HepG2 (cell line): Measurements from ENCODE around the gene NXT1. TPM values are rescaled to one million over a fixed set of nuclear protein-coding genes. Genes with fewer than 3 reads are reported as not detected.

ENCODE experiments used
- AHR ChIP-seq: IDR thresholded peaks from 2 replicates; pipeline ENCODE4 v1.6.1; 2018; ENCODE audit warnings: missing genetic modification reagents, missing compliant biosample characterization
- CBX5 ChIP-seq: sonication (generic); formaldehyde crosslinking; IDR thresholded peaks from 2 replicates; pipeline ENCODE4 v1.4.0; 2020; ENCODE audit warnings: missing genetic modification reagents, borderline replicate concordance
- FOXO1 ChIP-seq: sonication (generic); formaldehyde crosslinking; IDR thresholded peaks from 2 replicates; pipeline ENCODE4 v1.4.0; 2020; ENCODE audit warnings: missing genetic modification reagents
- HMGXB3 ChIP-seq: sonication (generic); formaldehyde crosslinking; IDR thresholded peaks from 2 replicates; pipeline ENCODE4 v1.4.0; 2020; ENCODE audit warnings: missing genetic modification reagents, borderline replicate concordance
- ISX ChIP-seq: sonication (generic); formaldehyde crosslinking; conservative IDR thresholded peaks from 2 replicates; pipeline ENCODE4 v1.5.0; 2020; ENCODE audit warnings: missing genetic modification reagents
- LRRFIP1 ChIP-seq: sonication (generic); formaldehyde crosslinking; conservative IDR thresholded peaks from 2 replicates; pipeline ENCODE4 v1.4.0; 2020; ENCODE audit warnings: missing genetic modification reagents
- NFE2 ChIP-seq: sonication (generic); formaldehyde crosslinking; IDR thresholded peaks from 2 replicates; pipeline ENCODE4 v1.4.0; 2020; ENCODE audit warnings: missing genetic modification reagents
- RAD21 ChIP-seq: fragments of 450-650 bp; formaldehyde crosslinking; IDR thresholded peaks from 2 replicates; pipeline ENCODE4 v1.5.0; 2020; ENCODE audit warnings: mild to moderate bottlenecking
- SPEN ChIP-seq: sonication (generic); formaldehyde crosslinking; IDR thresholded peaks from 2 replicates; pipeline ENCODE4 v1.5.1; 2020; ENCODE audit warnings: low read depth, mild to moderate bottlenecking, missing genetic modification reagents
- TGIF2 ChIP-seq: IDR thresholded peaks from 2 replicates; pipeline ENCODE4 v1.6.1; 2016; ENCODE audit warnings: control low read depth, missing compliant biosample characterization
- ZFP82 ChIP-seq: sonication (generic); formaldehyde crosslinking; IDR thresholded peaks from 2 replicates; pipeline ENCODE4 v1.5.1; 2020; ENCODE audit warnings: mild to moderate bottlenecking, missing genetic modification reagents, borderline replicate concordance
- ZFX ChIP-seq: sonication (generic); formaldehyde crosslinking; IDR thresholded peaks from 2 replicates; pipeline ENCODE4 v1.4.0; 2020; ENCODE audit warnings: mild to moderate bottlenecking, low read depth, missing genetic modification reagents, moderate library complexity
- ZMYM3 ChIP-seq: sonication (generic); formaldehyde crosslinking; IDR thresholded peaks from 2 replicates; pipeline ENCODE4 v1.5.1; 2020; ENCODE audit warnings: mild to moderate bottlenecking, missing genetic modification reagents
- ZNF605 ChIP-seq: sonication (generic); formaldehyde crosslinking; IDR thresholded peaks from 2 replicates; pipeline ENCODE4 v1.8.0; 2022; ENCODE audit warnings: mild to moderate bottlenecking, missing genetic modification reagents
- polyA plus RNA-seq, 8 experiments: library from polyadenylated mRNA; depleted of rRNA in 3 of 8; stranded (reverse) in 7 of 8; unstranded in 1 of 8; fragments of >200 nt; fragmentation: Illumina TruSeq in 4 of 8; extraction: Trizol in 4 of 8; gene quantifications; 2 replicates each; pipeline versions ENCODE4 v1.2.1 to v1.2.3, GENCODE V29; 2011 to 2016; ENCODE audit warnings: low read depth in 4 of 8, missing spikeins in 1 of 8, mixed read lengths in 1 of 8; ENCODE audit not compliant: insufficient read depth in 1 of 8
- total RNA-seq, 5 experiments: library from RNA; depleted of rRNA; stranded (reverse); fragments of >200 nt; fragmentation: Illumina TruSeq; extraction: Trizol; gene quantifications; 2 replicates each; pipeline ENCODE4 v1.2.3, GENCODE V29; 2016; ENCODE audit warnings: low read depth in 1 of 5
- TF ChIP-seq, protein P1 (sequence below): sonication (generic); formaldehyde crosslinking; IDR thresholded peaks from 2 replicates; pipeline ENCODE4 v1.4.0; 2020; ENCODE audit warnings: missing genetic modification reagents, borderline replicate concordance
- TF ChIP-seq, protein P2 (sequence below): sonication (generic); formaldehyde crosslinking; IDR thresholded peaks from 2 replicates; pipeline ENCODE4 v1.4.0; 2020; ENCODE audit warnings: missing genetic modification reagents, mild to moderate bottlenecking, borderline replicate concordance

NXT1 gene
- total and polyA plus RNA-seq, 2 of the 13 experiments (the other 11 are each of a cell fraction or from before 2014, with no cell fraction given), result 35.6 to 65.9 TPM

DNA sequence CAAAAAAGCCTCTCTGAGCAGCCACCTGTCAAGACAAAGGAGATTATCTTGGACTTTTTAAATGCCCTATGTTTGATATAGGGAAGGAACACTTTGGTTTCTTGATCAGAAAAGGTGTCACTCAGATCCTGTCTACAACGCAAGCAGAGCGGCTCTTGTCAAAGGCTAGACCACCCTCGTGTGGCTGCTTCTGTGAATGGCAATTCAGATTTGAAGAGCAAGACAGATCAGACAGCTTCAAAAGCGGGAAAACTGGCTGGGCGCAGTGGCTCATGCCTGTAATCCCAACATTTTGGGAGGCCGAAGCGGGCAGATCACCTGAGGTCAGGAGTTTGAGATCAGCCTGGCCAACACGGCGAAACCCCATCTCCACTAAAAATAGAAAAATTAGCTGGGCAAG is 10.1 kb upstream of the NXT1 start (continued):
- TF ChIP-seq, protein P1, sequence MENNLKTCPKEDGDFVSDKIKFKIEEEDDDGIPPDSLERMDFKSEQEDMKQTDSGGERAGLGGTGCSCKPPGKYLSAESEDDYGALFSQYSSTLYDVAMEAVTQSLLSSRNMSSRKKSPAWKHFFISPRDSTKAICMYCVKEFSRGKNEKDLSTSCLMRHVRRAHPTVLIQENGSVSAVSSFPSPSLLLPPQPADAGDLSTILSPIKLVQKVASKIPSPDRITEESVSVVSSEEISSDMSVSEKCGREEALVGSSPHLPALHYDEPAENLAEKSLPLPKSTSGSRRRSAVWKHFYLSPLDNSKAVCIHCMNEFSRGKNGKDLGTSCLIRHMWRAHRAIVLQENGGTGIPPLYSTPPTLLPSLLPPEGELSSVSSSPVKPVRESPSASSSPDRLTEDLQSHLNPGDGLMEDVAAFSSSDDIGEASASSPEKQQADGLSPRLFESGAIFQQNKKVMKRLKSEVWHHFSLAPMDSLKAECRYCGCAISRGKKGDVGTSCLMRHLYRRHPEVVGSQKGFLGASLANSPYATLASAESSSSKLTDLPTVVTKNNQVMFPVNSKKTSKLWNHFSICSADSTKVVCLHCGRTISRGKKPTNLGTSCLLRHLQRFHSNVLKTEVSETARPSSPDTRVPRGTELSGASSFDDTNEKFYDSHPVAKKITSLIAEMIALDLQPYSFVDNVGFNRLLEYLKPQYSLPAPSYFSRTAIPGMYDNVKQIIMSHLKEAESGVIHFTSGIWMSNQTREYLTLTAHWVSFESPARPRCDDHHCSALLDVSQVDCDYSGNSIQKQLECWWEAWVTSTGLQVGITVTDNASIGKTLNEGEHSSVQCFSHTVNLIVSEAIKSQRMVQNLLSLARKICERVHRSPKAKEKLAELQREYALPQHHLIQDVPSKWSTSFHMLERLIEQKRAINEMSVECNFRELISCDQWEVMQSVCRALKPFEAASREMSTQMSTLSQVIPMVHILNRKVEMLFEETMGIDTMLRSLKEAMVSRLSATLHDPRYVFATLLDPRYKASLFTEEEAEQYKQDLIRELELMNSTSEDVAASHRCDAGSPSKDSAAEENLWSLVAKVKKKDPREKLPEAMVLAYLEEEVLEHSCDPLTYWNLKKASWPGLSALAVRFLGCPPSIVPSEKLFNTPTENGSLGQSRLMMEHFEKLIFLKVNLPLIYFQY (CRISPR knock-in tag), result no peak
- TF ChIP-seq SPEN (CRISPR knock-in tag), result peak; percentile 27; the same call in 1 of the 2 replicates
- no peak for TF ChIP-seq NFE2 (CRISPR knock-in tag)
- no peak for TF ChIP-seq AHR (CRISPR knock-in tag)
- TF ChIP-seq TGIF2 (CRISPR knock-in tag), result no peak
- TF ChIP-seq RAD21 (CRISPR knock-in tag), result peak; percentile 90
- TF ChIP-seq ISX (CRISPR knock-in tag), result no peak
- no peak for TF ChIP-seq CBX5 (CRISPR knock-in tag)
- TF ChIP-seq, protein P2, sequence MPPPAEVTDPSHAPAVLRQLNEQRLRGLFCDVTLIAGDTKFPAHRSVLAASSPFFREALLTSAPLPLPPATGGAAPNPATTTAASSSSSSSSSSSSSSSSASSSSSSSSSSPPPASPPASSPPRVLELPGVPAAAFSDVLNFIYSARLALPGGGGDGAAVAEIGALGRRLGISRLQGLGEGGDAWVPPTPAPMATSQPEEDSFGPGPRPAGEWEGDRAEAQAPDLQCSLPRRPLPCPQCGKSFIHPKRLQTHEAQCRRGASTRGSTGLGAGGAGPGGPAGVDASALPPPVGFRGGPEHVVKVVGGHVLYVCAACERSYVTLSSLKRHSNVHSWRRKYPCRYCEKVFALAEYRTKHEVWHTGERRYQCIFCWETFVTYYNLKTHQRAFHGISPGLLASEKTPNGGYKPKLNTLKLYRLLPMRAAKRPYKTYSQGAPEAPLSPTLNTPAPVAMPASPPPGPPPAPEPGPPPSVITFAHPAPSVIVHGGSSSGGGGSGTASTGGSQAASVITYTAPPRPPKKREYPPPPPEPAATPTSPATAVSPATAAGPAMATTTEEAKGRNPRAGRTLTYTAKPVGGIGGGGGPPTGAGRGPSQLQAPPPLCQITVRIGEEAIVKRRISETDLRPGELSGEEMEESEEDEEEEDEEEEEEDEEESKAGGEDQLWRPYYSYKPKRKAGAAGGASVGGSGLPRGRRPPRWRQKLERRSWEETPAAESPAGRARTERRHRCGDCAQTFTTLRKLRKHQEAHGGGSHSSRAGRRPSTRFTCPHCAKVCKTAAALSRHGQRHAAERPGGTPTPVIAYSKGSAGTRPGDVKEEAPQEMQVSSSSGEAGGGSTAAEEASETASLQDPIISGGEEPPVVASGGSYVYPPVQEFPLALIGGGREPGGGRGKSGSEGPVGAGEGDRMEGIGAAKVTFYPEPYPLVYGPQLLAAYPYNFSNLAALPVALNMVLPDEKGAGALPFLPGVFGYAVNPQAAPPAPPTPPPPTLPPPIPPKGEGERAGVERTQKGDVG, result no peak
- no peak for TF ChIP-seq ZFP82 (CRISPR knock-in tag)
- no peak for TF ChIP-seq ZMYM3 (CRISPR knock-in tag)
- TF ChIP-seq ZNF605 (CRISPR knock-in tag), result no peak
- 0 out of 2 replicates have a peak, but pooled peaks have one; percentile 23 for TF ChIP-seq FOXO1 (CRISPR knock-in tag)
- TF ChIP-seq ZFX (CRISPR knock-in tag), result 0 out of 2 replicates have a peak, but pooled peaks have one; percentile 33
- TF ChIP-seq HMGXB3 (CRISPR knock-in tag), result no peak
- no peak for TF ChIP-seq LRRFIP1
